Measurements from ENCODE around the gene HDAC2.

DNA sequence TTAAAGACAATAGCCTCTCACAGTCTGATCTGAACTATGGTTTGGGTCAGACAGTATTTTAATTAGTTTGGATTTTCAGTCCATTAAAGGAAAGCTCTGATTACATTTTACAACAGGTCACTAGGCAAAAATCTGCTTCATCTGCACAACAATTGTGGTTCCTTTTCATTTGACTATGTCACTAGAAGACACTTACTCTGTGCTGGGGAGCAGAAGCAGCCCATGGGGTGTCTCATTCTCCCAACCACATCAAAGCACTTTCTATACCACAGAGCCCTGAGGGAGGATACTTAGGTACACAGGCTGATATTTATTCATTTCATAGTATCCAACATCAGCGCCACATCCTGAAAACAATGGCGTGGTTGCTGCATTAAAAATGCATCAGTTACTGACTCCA is 36.6 kb upstream of the HDAC2 start:
- TF ChIP-seq POLR2A (IDR thresholded peaks at IDR 0.05) (no peak), CTCF (IDR thresholded peaks at IDR 0.05) (no peak)
